K562 (cell line): ENCODE results near the gene FAM228A. TPM values are rescaled to one million over a fixed set of nuclear protein-coding genes. Genes with fewer than 3 reads are reported as not detected.
A peak's percentile ranks its signal among the peaks of the same experiment; 100 is the strongest.

Experiments
- ATAC-seq: fragments of 200-7000 bp; cut with Tn5 transposase; 3 replicates; pipeline ENCODE4 v1.9.1; 2020; ENCODE audit warnings: moderate library complexity
- BruUV-seq: library from RNA; stranded (reverse); fragments of 400-500 nt; replicated peaks from 2 replicates; lab custom pipeline; 2021; lab: Mats Ljungman, UMichigan
- CTCF ChIA-PET: fragments of 300-600 bp; formaldehyde crosslinking; extraction: SDS; loops from one replicate; lab custom pipeline; 2021; ENCODE audit warnings: low intra/inter-chr PET ratio; lab: Yijun Ruan, JAX
- POLR2A ChIA-PET: fragments of 300-600, 350-650 bp; sonication (Branson Sonifier 250); formaldehyde crosslinking; extraction: SDS; loops from one replicate; lab custom pipeline; 2021; ENCODE audit warnings: antibody characterized with exemption, inconsistent platforms; lab: Yijun Ruan, JAX
- DNase-seq, 4 experiments: peaks; one replicate each; pipeline versions ENCODE4 v3.0.0 to v3.0.0-alpha.2; 2011 to 2018; ENCODE audit warnings: low spot score in 3 of 4, mixed read lengths in 3 of 4; ENCODE audit errors: extremely low read depth in 1 of 4
- FAIRE-seq: peaks from 2 replicates; lab custom pipeline; 2011; peaks lifted over from hg19 to GRCh38; lab: Jason Lieb, UNC
- H2AFZ ChIP-seq: 2 replicates; pipeline ENCODE4 v1.6.0; 2011; ENCODE audit warnings: low read depth, low read length, control low read depth, inconsistent platforms
- H3K27ac ChIP-seq: fragments of 200-600 bp; 3 replicates; pipeline ENCODE4 v1.8.0; 2011; ENCODE audit warnings: low read depth, mild to moderate bottlenecking, control low read depth, inconsistent platforms, low read length, moderate library complexity, mixed read lengths; ENCODE audit errors: extremely low read depth
- H3K27me3 ChIP-seq, 2 experiments: fragments of 300-600 bp in 1 of 2; 2 replicates in 1 of 2; 3 replicates in 1 of 2; pipeline versions ENCODE4 v1.6.0 to v1.8.0; 2011; ENCODE audit warnings: inconsistent platforms in 2 of 2, low read length in 2 of 2, mild to moderate bottlenecking in 1 of 2, mixed read lengths in 1 of 2, moderate library complexity in 1 of 2; ENCODE audit not compliant: control insufficient read depth in 2 of 2, insufficient read depth in 2 of 2
- H3K36me3 ChIP-seq: fragments of 300-600 bp; 3 replicates; pipeline ENCODE4 v1.8.0; 2011; ENCODE audit warnings: mild to moderate bottlenecking, low read length, inconsistent platforms; ENCODE audit not compliant: control insufficient read depth, insufficient read depth
- H3K4me1 ChIP-seq, 2 experiments: fragments of 200-600 bp in 1 of 2; replicated peaks in 1 of 2; 2 replicates in 1 of 2; 3 replicates in 1 of 2; pipeline versions ENCODE4 v1.5.1 to v1.8.0; 2011; ENCODE audit warnings: inconsistent platforms in 2 of 2, low read length in 2 of 2, mild to moderate bottlenecking in 1 of 2, mixed read lengths in 1 of 2, moderate library complexity in 1 of 2; ENCODE audit not compliant: control insufficient read depth in 2 of 2, insufficient read depth in 2 of 2
- H3K4me2 ChIP-seq: 2 replicates; pipeline ENCODE4 v1.6.1; 2011; ENCODE audit warnings: low read length, control low read depth, inconsistent platforms, mixed read lengths; ENCODE audit not compliant: insufficient read depth
- H3K4me3 ChIP-seq: fragments of 200-600 bp; sonication (generic), shearing (Covaris generic); 2 replicates; pipeline ENCODE4 v1.5.1; 2016; ENCODE audit warnings: control low read depth, inconsistent platforms
- H3K79me2 ChIP-seq: fragments of 200-600 bp; 3 replicates; pipeline ENCODE4 v1.8.0; 2011; ENCODE audit warnings: low read length, inconsistent platforms; ENCODE audit not compliant: control insufficient read depth, insufficient read depth
- H3K9ac ChIP-seq, 2 experiments: 2 replicates each; pipeline versions ENCODE4 v1.6.0 to v1.6.1; 2011; ENCODE audit warnings: low read depth in 2 of 2, low read length in 2 of 2, control low read depth in 1 of 2, inconsistent platforms in 1 of 2, mild to moderate bottlenecking in 1 of 2, mixed read lengths in 1 of 2; ENCODE audit not compliant: insufficient read depth in 1 of 2
- H3K9me1 ChIP-seq: one replicate; pipeline ENCODE4 v1.6.0; 2011; ENCODE audit warnings: inconsistent platforms, mild to moderate bottlenecking, low read length, moderate library complexity; ENCODE audit not compliant: control insufficient read depth, insufficient read depth
- H3K9me3 ChIP-seq: replicated peaks from 2 replicates; pipeline ENCODE4 v1.5.1; 2011; ENCODE audit warnings: low read depth, low read length, inconsistent platforms; ENCODE audit not compliant: control insufficient read depth, insufficient read depth
- H4K20me1 ChIP-seq: replicated peaks from 2 replicates; pipeline ENCODE4 v1.6.1; 2011; ENCODE audit warnings: low read length, inconsistent platforms, mixed read lengths; ENCODE audit not compliant: control insufficient read depth, insufficient read depth
- ATF3 ChIP-seq, 2 experiments: fragments of 450-650 bp in 1 of 2; sonication (generic) in 1 of 2; formaldehyde crosslinking in 1 of 2; IDR thresholded peaks in 1 of 2; conservative IDR thresholded peaks in 1 of 2; 2 replicates each; pipeline versions ENCODE4 v1.6.1 to v1.8.1; 2016 to 2023; ENCODE audit warnings: mild to moderate bottlenecking in 2 of 2, moderate library complexity in 2 of 2, inconsistent platforms in 1 of 2, missing genetic modification reagents in 1 of 2
- JUND ChIP-seq, 2 experiments: IDR thresholded peaks; 2 replicates in 1 of 2; 3 replicates in 1 of 2; pipeline ENCODE4 v1.6.1; 2011; ENCODE audit warnings: borderline replicate concordance in 2 of 2, low read depth in 2 of 2, low read length in 2 of 2, improper control_type of control experiment in 1 of 2, missing biosample characterization in 1 of 2, missing genetic modification characterization in 1 of 2, missing genetic modification reagents in 1 of 2
- PKNOX1 ChIP-seq: fragments of 450-650 bp; IDR thresholded peaks from 2 replicates; pipeline ENCODE4 v1.6.1; 2016
- SAP30 ChIP-seq: fragments of 200-600 bp; sonication (generic); IDR thresholded peaks from 2 replicates; pipeline ENCODE4 v1.6.1; 2012; ENCODE audit warnings: borderline replicate concordance, low read depth, mild to moderate bottlenecking, moderate library complexity, low read length, control low read depth, inconsistent platforms; ENCODE audit not compliant: insufficient read depth, poor library complexity, severe bottlenecking
- SMAD4 ChIP-seq: fragments of 250-450 bp; sonication (Bioruptor Pico); conservative IDR thresholded peaks from 2 replicates; pipeline ENCODE4 v1.8.0; 2021; ENCODE audit warnings: inconsistent platforms, mild to moderate bottlenecking, moderate library complexity
- TFAP4 ChIP-seq: sonication (generic); formaldehyde crosslinking; IDR thresholded peaks from 2 replicates; pipeline ENCODE4 v1.8.0; 2022; ENCODE audit warnings: missing genetic modification reagents, mild to moderate bottlenecking, moderate library complexity, borderline replicate concordance
- ZBTB7A ChIP-seq: IDR thresholded peaks from 2 replicates; pipeline ENCODE4 v1.6.1; 2011; ENCODE audit warnings: low read depth, mild to moderate bottlenecking, low read length, moderate library complexity, borderline replicate concordance; ENCODE audit not compliant: control insufficient read depth
- WGBS: fragments of 100-300 bp; shearing (Covaris generic); methylation state at CpG from one replicate; pipeline ENCODE4 v1.1.6; 2016; ENCODE audit warnings: low coverage, mixed read lengths; ENCODE audit not compliant: insufficient coverage; ENCODE audit errors: missing lambda C conversion rate; 5-methylcytosine and 5-hydroxymethylcytosine counted together
- in situ Hi-C: fragments of 300-500 bp; cut with MboI; formaldehyde crosslinking; loops from 4 replicates; pipeline ENCODE4 v1.15.0; 2018; ENCODE audit warnings: inconsistent platforms, mixed read lengths
- intact Hi-C: fragments of 100-400 bp; cut with micrococcal nuclease; formaldehyde crosslinking; loops from 2 replicates; pipeline ENCODE4 v1.14.2; 2022
- polyA plus RNA-seq, 8 experiments: library from polyadenylated mRNA; depleted of rRNA in 4 of 8; stranded (reverse) in 5 of 8; unstranded in 3 of 8; fragments of >200 nt; fragmentation: Nextera tagmentation in 2 of 8; fragmentation: Illumina TruSeq in 1 of 8; extraction: Ambion mirVana in 2 of 8; extraction: Trizol in 1 of 8; gene quantifications; 2 replicates each; pipeline versions ENCODE4 v1.2.1 to v1.2.3, GENCODE V29; 2011 to 2014; ENCODE audit warnings: inconsistent platforms in 1 of 8, missing spikeins in 1 of 8
- total RNA-seq, 7 experiments: library from RNA; depleted of rRNA in 6 of 7; stranded (reverse); fragments of >200 nt in 6 of 7; fragmentation: Illumina TruSeq in 2 of 7; extraction: Trizol in 2 of 7; gene quantifications; 2 replicates each; pipeline versions ENCODE4 v1.2.1 to v1.2.3, GENCODE V29; 2011 to 2021; ENCODE audit warnings: low replicate concordance in 1 of 7

Gene FAM228A
- total and polyA plus RNA-seq, 9 of the 15 experiments (the other 6 are each of a cell fraction or from before 2014, with no cell fraction given) = not detected

GRCh38 chr2:24164416-24164973 lies 10.4 kb upstream of the FAM228A start (continued):
- TF ChIP-seq TFAP4 (peak; percentile 46; the same call in 1 of the 2 replicates), JUND (IDR thresholded peaks at IDR 0.05; ENCODE audit: borderline replicate concordance, low read depth, low read length) (0 out of 2 replicates have a peak, but pooled peaks have one; percentile 6), JUND (tag; IDR thresholded peaks at IDR 0.05; ENCODE audit: borderline replicate concordance, low read depth, low read length) (no peak), SMAD4 (CRISPR knock-in tag) (no peak), PKNOX1 (no peak), ZBTB7A (peak; percentile 90)

- Histone ChIP-seq H3K27ac (no peak overlapping the region), H3K9me3 (no peaks in the 10 kb centered on the region), H3K36me3 (no peaks in the 10 kb centered on the region), H3K4me2 (no peak overlapping the region), H3K79me2 (no peaks in the 10 kb centered on the region), H3K9ac (no peak overlapping the region; a peak in 1 of 4 replicates), H4K20me1 (no peaks in the 10 kb centered on the region), H3K4me1 (peaks cover 0 to 4% of the 10 kb centered on the region in 2 experiments; a peak in 1 of 5 replicates)
- intact Hi-C loops = no loop called here
- no peak for FAIRE-seq
- BruUV-seq = no TSS peak
- WGBS = 14% methylated on average over 5 of the region's 5 CpGs
- TF ChIP-seq SAP30 = no peak
- TF ChIP-seq ATF3 (IDR thresholded peaks at IDR 0.05) = peak; percentile 30; the same call in 1 of the 2 replicates
- no peak for TF ChIP-seq ATF3 (CRISPR knock-in tag; conservative IDR thresholded peaks at IDR 0.05)
- TF ChIP-seq, all 486 proteins: peak for 1
- DNase-seq = no peak
- H3K9me1 ChIP-seq = no peaks in the 10 kb centered on the region
- POLR2A ChIA-PET = no interaction called here
- in situ Hi-C loops = no loop called here
- no peak for ATAC-seq
- H3K27me3 ChIP-seq = peaks cover 5 to 24% of the 10 kb centered on the region in 2 experiments; a peak in 4 of 5 replicates
- CTCF ChIA-PET = no interaction called here
- H3K4me3 ChIP-seq = no peak overlapping the region
- H2AFZ ChIP-seq = no peak overlapping the region
Measured at GRCh38 chr2:24169023-24169422, 5.8 kb upstream of the FAM228A start.
